ENCODE data around the gene LRRC7.
"Not testable (repeated sequence)": the region's sequence is repeated elsewhere in the genome, so short reads cannot be mapped to it uniquely, and the experiment has no call there.

LRRC7 gene

DNA sequence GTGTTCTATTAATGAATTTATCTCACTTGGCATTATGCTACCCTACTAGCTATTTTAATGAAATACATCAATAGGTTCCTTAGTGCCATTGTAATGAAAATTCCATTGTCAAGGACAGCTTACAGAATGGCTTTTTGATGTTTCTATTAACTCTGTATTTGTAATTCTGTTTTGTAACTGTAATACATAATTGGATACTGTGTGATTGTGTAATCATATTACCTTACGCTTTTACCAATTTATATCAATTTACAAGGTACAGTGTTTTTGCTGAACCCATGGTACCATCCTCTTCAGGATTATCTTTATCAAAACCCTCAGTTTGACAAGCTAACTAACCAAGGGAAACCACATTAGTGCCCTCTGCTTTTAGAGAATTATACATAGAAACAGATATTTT is 277.9 kb downstream of the LRRC7 start:
- Histone ChIP-seq H3K4me3 (ENCODE audit: low read depth in 1 of 2, low read length in 2 of 2) (no peak overlapping the region), H3K4me1 (ENCODE audit: control insufficient read depth in 1 of 2, insufficient read depth in 2 of 2, low read length in 2 of 2) (no peaks in the 10 kb centered on the region), H3K27me3 (ENCODE audit: low read depth, low read length) (no peaks in the 10 kb centered on the region), H3K27ac (ENCODE audit: low read length) (no peak overlapping the region), H3K36me3 (ENCODE audit: control insufficient read depth in 1 of 2, insufficient read depth in 2 of 2, low read length in 2 of 2) (no peaks in the 10 kb centered on the region), H3K9me3 (ENCODE audit: control insufficient read depth in 1 of 2, low read length in 2 of 2) (no peaks in the 10 kb centered on the region)

DNA sequence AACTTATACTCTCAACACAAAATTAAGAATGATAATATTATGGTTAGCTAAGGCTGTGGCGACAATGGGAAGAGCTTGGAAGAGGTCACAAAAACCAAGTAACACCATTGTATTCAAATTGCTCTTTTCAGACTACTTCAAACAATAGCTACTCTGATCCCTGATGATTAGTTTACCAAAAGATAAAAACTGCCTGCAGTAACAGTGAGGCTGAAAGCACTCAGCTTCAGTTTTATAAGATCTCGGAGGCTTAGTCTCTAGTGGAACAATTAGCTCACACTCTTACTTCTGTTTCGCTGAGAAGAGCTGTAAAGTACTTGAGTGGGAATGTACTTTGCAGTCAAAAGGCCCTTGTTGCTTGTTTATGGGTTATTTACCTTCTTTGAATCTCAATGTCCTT is 278.5 kb downstream of the LRRC7 start:
- no peaks in the 10 kb centered on the region for H3K4me1 ChIP-seq (ENCODE audit: control insufficient read depth in 1 of 2, insufficient read depth in 2 of 2, low read length in 2 of 2)
- H3K4me3 ChIP-seq (ENCODE audit: low read depth in 1 of 2, low read length in 2 of 2), result no peak overlapping the region
- no peaks in the 10 kb centered on the region for H3K9me3 ChIP-seq (ENCODE audit: control insufficient read depth in 1 of 2, low read length in 2 of 2)
- no peak overlapping the region for H3K27ac ChIP-seq (ENCODE audit: low read length)
- H3K27me3 ChIP-seq (ENCODE audit: low read depth, low read length), result no peaks in the 10 kb centered on the region
- no peaks in the 10 kb centered on the region for H3K36me3 ChIP-seq (ENCODE audit: control insufficient read depth in 1 of 2, insufficient read depth in 2 of 2, low read length in 2 of 2)

DNA sequence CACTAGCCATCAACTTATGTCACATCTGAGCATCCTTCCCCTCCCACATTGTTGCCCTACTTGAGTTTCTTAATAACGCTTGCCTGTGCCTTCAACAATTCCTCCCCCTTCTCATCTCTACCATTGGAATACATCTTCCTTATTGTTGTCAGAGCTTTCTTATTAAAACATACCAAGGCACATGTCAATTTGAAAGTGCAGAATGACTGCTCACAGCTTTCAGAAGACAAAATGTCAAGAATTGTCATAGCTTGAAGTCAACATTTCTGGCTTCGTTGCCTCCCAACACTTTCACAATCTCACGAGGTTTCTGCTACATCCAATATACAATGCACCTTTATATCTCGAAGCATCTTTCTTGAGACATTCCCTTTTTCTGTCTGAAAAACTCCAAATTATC is 279.9 kb downstream of the LRRC7 start:
- no peak overlapping the region for H3K4me3 ChIP-seq (ENCODE audit: low read depth in 1 of 2, low read length in 2 of 2)
- H3K27ac ChIP-seq (ENCODE audit: low read length), result no peak overlapping the region
- H3K4me1 ChIP-seq (ENCODE audit: control insufficient read depth in 1 of 2, insufficient read depth in 2 of 2, low read length in 2 of 2), result no peaks in the 10 kb centered on the region
- no peaks in the 10 kb centered on the region for H3K36me3 ChIP-seq (ENCODE audit: control insufficient read depth in 1 of 2, insufficient read depth in 2 of 2, low read length in 2 of 2)
- no peaks in the 10 kb centered on the region for H3K9me3 ChIP-seq (ENCODE audit: control insufficient read depth in 1 of 2, low read length in 2 of 2)
- no peaks in the 10 kb centered on the region for H3K27me3 ChIP-seq (ENCODE audit: low read depth, low read length)

DNA sequence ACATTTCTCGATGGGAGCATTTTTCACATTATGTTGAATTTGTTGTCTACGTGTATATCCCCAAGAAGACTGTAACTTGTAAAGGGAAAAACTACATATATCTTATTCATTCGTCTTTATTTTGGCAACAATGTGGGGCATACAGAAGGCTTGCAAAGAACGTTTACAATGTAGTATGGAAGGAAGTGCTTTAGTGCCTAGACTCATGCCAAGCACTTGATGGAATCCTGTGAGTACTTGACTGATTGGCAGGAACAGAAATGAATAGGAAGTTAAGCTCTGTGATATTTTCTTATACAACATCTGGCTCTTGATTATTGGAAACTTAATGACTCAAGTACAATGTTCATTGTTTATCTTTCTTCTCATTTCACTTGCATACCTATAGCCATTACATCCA is 284.4 kb downstream of the LRRC7 start:
- Histone ChIP-seq H3K9me3 (ENCODE audit: control insufficient read depth in 1 of 2, low read length in 2 of 2) (no peaks in the 10 kb centered on the region), H3K36me3 (ENCODE audit: control insufficient read depth in 1 of 2, insufficient read depth in 2 of 2, low read length in 2 of 2) (no peaks in the 10 kb centered on the region), H3K4me1 (ENCODE audit: control insufficient read depth in 1 of 2, insufficient read depth in 2 of 2, low read length in 2 of 2) (no peaks in the 10 kb centered on the region), H3K27me3 (ENCODE audit: low read depth, low read length) (no peaks in the 10 kb centered on the region), H3K4me3 (ENCODE audit: low read depth in 1 of 2, low read length in 2 of 2) (no peak overlapping the region), H3K27ac (ENCODE audit: low read length) (no peak overlapping the region)

DNA sequence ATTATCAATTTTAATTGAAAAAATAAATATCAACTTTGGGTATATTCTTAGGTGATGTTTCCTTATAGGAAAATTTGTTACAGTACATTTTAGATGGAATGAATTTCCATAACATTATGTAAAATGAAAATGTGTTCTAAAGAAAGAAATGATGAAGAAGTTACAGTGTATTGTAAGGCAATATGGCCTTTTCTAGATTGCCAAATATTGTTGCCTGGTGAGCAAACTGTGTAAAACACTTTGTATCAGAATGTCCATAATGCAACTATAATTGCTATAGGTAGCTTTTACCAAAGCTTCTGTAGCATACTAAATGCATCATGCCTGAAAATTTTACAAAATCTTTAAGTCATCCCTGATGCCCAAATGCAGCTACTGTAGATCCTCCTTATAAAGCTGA is 285.0 kb downstream of the LRRC7 start:
- H3K9me3 ChIP-seq (ENCODE audit: control insufficient read depth in 1 of 2, low read length in 2 of 2), result no peaks in the 10 kb centered on the region
- H3K4me3 ChIP-seq (ENCODE audit: low read depth in 1 of 2, low read length in 2 of 2), result no peak overlapping the region
- no peak overlapping the region for H3K27ac ChIP-seq (ENCODE audit: low read length)
- H3K4me1 ChIP-seq (ENCODE audit: control insufficient read depth in 1 of 2, insufficient read depth in 2 of 2, low read length in 2 of 2), result no peaks in the 10 kb centered on the region
- no peaks in the 10 kb centered on the region for H3K36me3 ChIP-seq (ENCODE audit: control insufficient read depth in 1 of 2, insufficient read depth in 2 of 2, low read length in 2 of 2)
- H3K27me3 ChIP-seq (ENCODE audit: low read depth, low read length), result no peaks in the 10 kb centered on the region

DNA sequence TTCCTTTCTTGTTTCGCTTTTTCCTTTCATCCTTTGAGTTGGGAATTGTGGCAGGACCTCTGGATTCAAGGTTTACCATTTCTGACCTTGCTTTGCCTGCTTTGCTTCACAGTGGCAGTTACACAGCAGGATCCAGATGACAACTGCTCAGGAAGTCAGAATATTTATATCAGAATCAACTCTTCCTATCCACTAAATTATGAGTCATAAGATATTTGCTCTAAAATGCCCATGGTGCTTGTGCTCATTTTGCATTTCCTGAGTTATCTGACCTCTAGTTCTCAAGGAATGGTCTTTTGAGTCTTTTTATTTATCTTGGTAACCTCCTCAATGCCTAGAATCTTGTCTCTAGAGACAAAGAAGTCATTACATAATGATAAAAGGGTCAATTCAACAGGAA is 290.8 kb downstream of the LRRC7 start:
- Histone ChIP-seq H3K4me3 (ENCODE audit: low read depth in 1 of 2, low read length in 2 of 2) (no peak overlapping the region), H3K27ac (ENCODE audit: low read length) (no peak overlapping the region), H3K36me3 (ENCODE audit: control insufficient read depth in 1 of 2, insufficient read depth in 2 of 2, low read length in 2 of 2) (no peaks in the 10 kb centered on the region), H3K4me1 (ENCODE audit: control insufficient read depth in 1 of 2, insufficient read depth in 2 of 2, low read length in 2 of 2) (no peaks in the 10 kb centered on the region), H3K27me3 (ENCODE audit: low read depth, low read length) (no peaks in the 10 kb centered on the region), H3K9me3 (ENCODE audit: control insufficient read depth in 1 of 2, low read length in 2 of 2) (no peaks in the 10 kb centered on the region)

DNA sequence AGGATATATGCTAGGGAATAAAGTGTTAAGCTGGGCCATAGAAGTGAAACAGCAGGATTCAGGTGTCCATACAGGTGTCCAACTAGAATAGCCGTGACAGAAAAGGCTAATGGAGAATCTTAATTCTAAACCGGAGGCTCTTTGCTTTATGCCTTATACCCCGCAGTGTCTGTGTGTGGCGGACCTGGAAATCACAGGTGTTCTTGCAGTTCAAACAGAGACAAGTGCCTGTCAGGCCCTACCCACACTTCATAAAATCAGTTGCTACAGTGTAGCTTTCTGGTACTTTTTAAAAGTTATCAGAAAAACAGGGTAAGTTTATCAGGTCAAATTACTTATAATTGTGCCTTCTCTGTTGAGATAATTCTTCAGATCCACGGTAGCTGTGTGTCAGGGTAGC is 293.9 kb downstream of the LRRC7 start:
- no peaks in the 10 kb centered on the region for H3K4me1 ChIP-seq (ENCODE audit: control insufficient read depth in 1 of 2, insufficient read depth in 2 of 2, low read length in 2 of 2)
- H3K4me3 ChIP-seq (ENCODE audit: low read depth in 1 of 2, low read length in 2 of 2), result no peak overlapping the region
- no peaks in the 10 kb centered on the region for H3K9me3 ChIP-seq (ENCODE audit: control insufficient read depth in 1 of 2, low read length in 2 of 2)
- H3K27me3 ChIP-seq (ENCODE audit: low read depth, low read length), result no peaks in the 10 kb centered on the region
- H3K27ac ChIP-seq (ENCODE audit: low read length), result no peak overlapping the region
- no peaks in the 10 kb centered on the region for H3K36me3 ChIP-seq (ENCODE audit: control insufficient read depth in 1 of 2, insufficient read depth in 2 of 2, low read length in 2 of 2)

DNA sequence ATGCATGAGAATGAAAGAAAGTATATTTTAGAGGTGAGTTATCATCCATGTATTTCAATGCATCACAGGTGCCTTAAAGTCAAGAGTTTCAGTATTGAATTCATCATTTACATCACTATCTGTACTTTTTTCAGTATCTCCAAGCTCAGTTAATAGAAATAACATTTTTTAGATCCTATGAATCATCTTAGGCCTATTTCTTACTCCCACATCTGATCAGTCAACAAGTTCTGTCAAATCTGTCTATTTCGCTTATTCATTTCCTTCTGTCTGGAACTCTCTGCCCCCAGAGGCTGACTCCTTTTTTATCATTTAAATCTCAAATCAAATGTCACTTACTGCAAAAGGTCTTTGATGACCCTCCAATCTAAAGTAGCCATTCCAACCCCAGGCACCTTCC is 295.2 kb downstream of the LRRC7 start:
- Histone ChIP-seq H3K9me3 (ENCODE audit: control insufficient read depth in 1 of 2, low read length in 2 of 2) (no peaks in the 10 kb centered on the region), H3K27ac (ENCODE audit: low read length) (no peak overlapping the region), H3K36me3 (ENCODE audit: control insufficient read depth in 1 of 2, insufficient read depth in 2 of 2, low read length in 2 of 2) (no peaks in the 10 kb centered on the region), H3K4me3 (ENCODE audit: low read depth in 1 of 2, low read length in 2 of 2) (no peak overlapping the region), H3K27me3 (ENCODE audit: low read depth, low read length) (no peaks in the 10 kb centered on the region), H3K4me1 (ENCODE audit: control insufficient read depth in 1 of 2, insufficient read depth in 2 of 2, low read length in 2 of 2) (no peaks in the 10 kb centered on the region)

DNA sequence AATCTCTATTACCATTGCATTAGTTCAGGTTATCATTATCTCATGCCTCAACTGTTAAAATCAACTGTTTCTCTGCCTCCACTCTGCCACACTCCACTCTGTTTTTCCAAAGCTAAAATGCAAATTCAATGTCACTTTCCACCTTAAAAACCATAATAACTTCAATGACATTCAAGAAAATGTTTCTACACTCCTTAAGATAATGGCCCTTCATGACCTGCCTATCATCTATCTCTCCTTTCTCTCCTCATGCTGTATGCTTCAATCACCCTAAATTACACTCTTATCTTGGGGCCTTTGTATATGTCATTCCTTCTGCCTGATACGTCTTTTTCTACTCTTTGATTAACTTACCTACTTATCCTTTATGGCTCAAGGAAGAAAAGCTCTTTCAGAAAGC is 296.0 kb downstream of the LRRC7 start:
- Histone ChIP-seq H3K27ac (ENCODE audit: low read length) (no peak overlapping the region), H3K27me3 (ENCODE audit: low read depth, low read length) (no peaks in the 10 kb centered on the region), H3K4me3 (ENCODE audit: low read depth in 1 of 2, low read length in 2 of 2) (no peak overlapping the region), H3K9me3 (ENCODE audit: control insufficient read depth in 1 of 2, low read length in 2 of 2) (no peaks in the 10 kb centered on the region), H3K4me1 (ENCODE audit: control insufficient read depth in 1 of 2, insufficient read depth in 2 of 2, low read length in 2 of 2) (no peaks in the 10 kb centered on the region), H3K36me3 (ENCODE audit: control insufficient read depth in 1 of 2, insufficient read depth in 2 of 2, low read length in 2 of 2) (no peaks in the 10 kb centered on the region)

DNA sequence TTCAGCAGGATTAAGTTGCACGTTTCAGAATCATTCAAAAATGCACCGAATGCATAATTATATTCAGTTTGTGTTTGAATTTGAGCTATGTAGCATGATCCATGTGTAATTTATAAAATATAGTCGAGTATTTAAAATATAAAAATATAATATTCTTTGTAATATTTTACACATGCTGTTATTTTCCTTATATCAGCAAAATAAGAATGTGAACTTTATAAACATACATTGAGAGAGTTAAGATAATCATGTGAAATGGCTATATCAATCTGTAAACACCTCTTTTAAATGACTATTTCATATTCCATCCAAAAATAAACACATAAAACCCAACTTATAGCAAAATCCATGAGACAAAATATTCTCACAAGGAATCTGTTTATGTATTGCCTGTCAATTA is 303.7 kb downstream of the LRRC7 start:
- Histone ChIP-seq H3K9me3 (ENCODE audit: control insufficient read depth in 1 of 2, low read length in 2 of 2) (no peaks in the 10 kb centered on the region), H3K4me1 (ENCODE audit: control insufficient read depth in 1 of 2, insufficient read depth in 2 of 2, low read length in 2 of 2) (no peaks in the 10 kb centered on the region), H3K27ac (ENCODE audit: low read length) (no peak overlapping the region), H3K27me3 (ENCODE audit: low read depth, low read length) (no peaks in the 10 kb centered on the region), H3K36me3 (ENCODE audit: control insufficient read depth in 1 of 2, insufficient read depth in 2 of 2, low read length in 2 of 2) (no peaks in the 10 kb centered on the region), H3K4me3 (ENCODE audit: low read depth in 1 of 2, low read length in 2 of 2) (no peak overlapping the region)

DNA sequence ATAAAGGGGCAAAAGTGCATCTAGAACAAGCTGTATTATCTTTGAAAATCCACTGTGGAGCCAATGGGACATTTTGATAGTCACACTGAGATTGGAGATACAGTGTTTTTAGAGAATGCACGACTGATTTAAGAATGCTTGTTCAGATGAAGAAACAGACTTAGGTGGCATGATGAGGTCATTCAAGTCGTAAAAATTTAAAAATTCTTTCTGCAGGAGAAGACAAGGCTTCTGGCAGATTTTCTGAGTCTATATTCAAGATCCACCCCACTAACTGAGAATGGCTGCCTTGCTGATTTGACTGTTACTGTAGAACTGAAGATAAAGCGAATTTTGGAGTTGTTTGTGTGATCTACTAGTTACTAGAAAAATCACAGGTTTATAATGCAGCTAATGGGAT is 310.6 kb downstream of the LRRC7 start:
- H3K27ac ChIP-seq (ENCODE audit: low read length), result no peak overlapping the region

DNA sequence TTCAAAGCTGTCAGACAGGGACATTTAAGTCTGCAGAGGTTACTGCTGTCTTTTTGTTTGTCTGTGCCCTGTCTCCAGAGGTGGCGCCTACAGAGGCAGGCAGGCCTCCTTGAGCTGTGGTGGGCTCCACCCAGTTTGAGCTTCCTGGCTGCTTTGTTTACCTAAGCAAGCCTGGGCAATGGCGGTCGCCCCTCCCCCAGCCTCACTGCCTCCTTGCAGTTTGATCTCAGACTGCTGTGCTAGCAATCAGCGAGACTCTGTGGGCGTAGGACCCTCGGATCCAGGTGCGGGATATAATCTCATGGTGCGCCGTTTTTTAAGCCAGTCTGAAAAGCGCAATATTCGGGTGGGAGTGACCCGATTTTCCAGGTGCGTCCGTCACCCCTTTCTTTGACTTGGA is 320.3 kb downstream of the LRRC7 start:
- H3K36me3 ChIP-seq (ENCODE audit: control insufficient read depth in 1 of 2, insufficient read depth in 2 of 2, low read length in 2 of 2); H3K4me3 ChIP-seq (ENCODE audit: low read depth in 1 of 2, low read length in 2 of 2); H3K4me1 ChIP-seq (ENCODE audit: control insufficient read depth in 1 of 2, insufficient read depth in 2 of 2, low read length in 2 of 2); H3K27ac ChIP-seq (ENCODE audit: low read length); H3K27me3 ChIP-seq (ENCODE audit: low read depth, low read length): not testable (repeated sequence)
- H3K9me3 ChIP-seq (ENCODE audit: control insufficient read depth in 1 of 2, low read length in 2 of 2), result peaks cover 0 to 13% of the 10 kb centered on the region in 2 donors

More for the DNA sequence above, 310.6 kb downstream of the LRRC7 start:
- Histone ChIP-seq H3K9me3 (ENCODE audit: control insufficient read depth in 1 of 2, low read length in 2 of 2) (no peaks in the 10 kb centered on the region), H3K4me1 (ENCODE audit: control insufficient read depth in 1 of 2, insufficient read depth in 2 of 2, low read length in 2 of 2) (no peaks in the 10 kb centered on the region), H3K27me3 (ENCODE audit: low read depth, low read length) (no peaks in the 10 kb centered on the region), H3K4me3 (ENCODE audit: low read depth in 1 of 2, low read length in 2 of 2) (no peak overlapping the region), H3K36me3 (ENCODE audit: control insufficient read depth in 1 of 2, insufficient read depth in 2 of 2, low read length in 2 of 2) (no peaks in the 10 kb centered on the region)

Data from muscle layer of duodenum (tissue), 2 donors.